HG02588 (cell line): Measurements from ENCODE around the gene MEF2A.
"Not testable (repeated sequence)": the region's sequence is repeated elsewhere in the genome, so short reads cannot be mapped to it uniquely, and the experiment has no call there.

Experiments
- ATAC-seq: cut with Tn5 transposase; IDR thresholded peaks from one replicate; pipeline ENCODE4 v1.9.1; 2021; ENCODE audit warnings: mild to moderate bottlenecking, moderate library complexity; ENCODE audit not compliant: unreplicated experiment

Gene MEF2A

DNA sequence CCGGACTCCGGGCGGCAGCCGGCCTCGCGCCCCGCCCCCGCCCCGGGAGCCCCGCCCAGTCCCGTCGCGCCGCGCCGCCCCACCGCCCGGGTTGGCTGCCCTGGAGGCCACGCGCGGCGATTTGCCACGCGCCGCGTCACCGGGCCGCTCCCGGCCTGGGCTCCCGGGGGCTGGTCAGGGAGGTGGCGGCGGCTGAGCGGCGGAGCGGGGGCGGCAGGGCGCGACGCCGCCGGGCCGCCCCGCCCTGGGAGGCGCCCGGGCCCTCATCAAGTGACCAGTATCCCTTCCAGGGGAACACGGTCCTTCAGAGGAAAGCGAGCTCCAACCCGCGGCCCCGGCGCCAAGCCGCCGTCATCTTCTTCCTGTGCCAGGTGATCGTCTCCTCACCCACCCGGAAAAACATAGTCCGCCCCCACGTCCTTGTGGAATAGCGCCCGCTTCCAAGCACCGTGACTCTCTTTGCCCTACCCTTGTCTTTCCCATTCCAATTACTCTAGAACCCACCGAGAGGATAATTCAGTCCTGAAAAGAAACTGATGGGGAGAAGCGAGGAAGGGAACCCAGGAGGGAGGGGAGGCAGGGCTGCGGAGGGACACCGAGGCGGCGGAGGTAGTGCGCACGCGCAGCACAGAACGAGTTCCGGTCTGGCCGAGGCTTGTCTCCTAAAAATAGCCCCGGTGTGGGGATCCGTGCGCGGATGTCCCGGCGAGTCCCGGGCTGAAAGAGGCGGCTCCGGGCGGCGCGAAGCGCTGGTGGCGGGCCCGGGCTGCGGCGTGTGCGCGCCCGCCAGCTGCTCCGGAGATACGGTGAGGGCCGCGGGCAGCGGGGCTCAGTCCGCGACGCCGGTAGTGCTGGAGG lies at the start of gene MEF2A:
Gene MEF2A, plus strand, starts transcription at position 686 of the 858 bp plus-strand sequence. CDS start 67,136 bp downstream, outside the sequence.
- ATAC-seq = peak; percentile 51

DNA sequence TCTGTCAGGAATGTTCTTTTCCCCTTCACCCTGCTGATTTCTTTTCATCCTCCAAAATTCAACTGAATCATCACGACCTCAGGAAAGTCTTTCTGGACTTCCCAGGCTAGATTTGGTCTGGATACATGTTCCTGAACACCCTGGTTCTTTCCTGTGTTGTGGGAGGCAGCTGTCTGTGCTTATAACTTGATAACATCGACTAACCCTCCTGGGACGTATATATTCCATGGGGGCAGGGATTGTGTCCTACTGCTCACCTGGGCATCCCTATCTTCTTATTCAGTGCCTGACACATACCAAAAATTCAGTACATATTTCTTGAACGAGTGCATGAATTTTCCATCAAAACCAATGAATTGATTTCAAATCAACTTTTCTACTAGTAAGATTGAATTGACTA lies 47.6 kb upstream of the MEF2A start:
- ATAC-seq = no peak

DNA sequence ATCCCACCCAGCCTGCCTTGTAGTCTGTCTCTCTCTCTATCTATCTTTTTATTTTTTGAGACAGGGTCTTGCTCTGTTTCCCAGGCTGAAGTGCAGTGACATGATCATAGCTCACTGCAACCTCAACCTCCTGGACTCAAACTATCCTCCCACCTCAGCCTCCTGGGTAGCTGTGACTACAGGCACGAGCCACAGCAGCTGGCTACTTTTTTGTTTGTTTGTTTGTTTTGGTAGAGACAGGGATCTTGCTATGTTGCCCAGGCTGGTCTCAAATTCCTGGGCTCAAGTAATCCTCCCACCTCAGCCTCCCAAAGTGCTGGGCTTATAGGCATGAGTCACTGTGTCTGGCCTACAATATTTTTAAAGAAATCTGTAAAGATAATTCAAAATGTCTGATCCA lies 46.4 kb upstream of the MEF2A start:
- ATAC-seq = not testable (repeated sequence)

DNA sequence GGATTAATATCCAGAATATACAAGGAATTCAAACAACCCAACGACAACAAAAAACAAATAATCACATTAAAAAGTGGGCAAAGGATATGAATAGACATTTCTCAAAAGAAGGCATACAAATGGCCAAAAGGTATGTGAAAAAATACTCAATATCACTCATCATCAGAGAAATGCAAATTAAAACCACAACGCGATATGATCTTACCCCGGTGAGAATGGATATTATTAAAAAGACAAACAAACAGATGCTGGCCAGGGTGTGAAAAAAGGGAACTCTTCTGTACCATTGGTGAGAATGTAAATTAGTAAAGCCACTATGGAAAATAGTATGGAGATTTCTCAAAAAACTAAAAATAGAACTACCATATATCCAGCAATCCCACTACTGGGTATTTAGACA lies 43.5 kb upstream of the MEF2A start:
- ATAC-seq = no peak

DNA sequence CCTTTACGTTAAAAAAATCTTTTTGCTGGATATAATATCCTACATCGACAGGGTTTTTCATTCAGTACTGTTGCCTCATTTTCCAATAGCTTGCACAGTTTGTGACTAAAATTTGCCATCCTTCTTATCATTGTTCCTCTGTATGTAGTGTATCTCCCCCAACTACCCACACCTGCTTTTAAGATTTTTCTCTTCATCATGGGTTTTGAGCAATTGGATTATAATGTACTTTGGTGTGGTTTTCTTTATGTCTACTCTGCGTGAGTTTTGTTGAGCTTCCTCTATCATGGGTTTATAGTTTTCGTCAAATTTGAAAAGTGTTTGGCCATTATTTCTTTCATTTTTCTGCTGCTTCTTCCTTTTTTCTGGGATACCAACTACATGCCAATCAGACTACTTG lies 39.6 kb upstream of the MEF2A start:
- ATAC-seq = no peak

DNA sequence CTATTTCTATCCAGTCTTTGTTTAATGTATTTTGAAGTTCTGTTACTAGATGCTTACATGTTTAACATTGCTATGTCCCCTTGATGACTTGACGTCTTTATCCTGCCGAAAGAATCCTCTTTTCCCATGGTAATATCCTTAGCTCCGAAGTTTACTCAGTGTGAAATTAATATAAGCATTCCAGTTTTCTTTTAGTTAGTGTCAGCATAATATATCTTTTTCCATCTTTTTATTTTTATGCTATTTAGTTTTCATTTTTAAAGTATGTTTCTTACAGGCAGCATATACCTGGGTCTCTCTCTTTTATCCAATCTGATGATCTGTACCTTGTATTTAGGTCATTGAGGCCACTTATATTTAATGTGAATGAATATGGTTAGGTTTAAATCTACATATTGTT lies 39.1 kb upstream of the MEF2A start:
- ATAC-seq = no peak

DNA sequence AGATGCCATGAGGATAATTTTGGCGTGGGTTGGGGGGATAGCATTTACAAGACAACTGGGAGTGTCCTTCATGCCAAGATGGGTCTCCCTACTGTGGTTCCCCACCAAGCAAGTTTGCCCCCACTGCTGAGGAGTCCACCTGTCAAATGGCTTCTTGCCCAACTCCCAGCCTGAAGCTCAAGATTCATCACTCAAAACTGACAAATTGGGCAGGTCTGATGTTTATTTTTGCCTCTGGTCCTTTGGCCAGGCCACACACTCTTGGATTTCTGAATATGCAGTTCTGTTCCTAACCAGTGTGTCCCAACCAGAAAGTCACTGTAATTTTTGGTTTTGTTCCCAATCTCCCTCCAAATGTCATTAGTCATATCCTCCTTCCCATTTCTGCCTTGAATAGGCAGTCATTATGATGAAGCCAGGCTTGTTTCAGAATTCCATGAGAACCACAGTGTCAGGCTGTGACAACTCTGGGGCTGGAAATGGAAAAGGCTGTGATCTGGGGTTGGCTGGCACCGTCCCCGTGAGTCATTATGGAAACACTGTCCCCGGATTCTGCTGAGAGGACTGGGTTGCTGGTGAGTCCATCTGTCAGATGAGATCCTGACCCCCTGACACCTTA lies 29.3 kb upstream of the MEF2A start:
- no peak for ATAC-seq

DNA sequence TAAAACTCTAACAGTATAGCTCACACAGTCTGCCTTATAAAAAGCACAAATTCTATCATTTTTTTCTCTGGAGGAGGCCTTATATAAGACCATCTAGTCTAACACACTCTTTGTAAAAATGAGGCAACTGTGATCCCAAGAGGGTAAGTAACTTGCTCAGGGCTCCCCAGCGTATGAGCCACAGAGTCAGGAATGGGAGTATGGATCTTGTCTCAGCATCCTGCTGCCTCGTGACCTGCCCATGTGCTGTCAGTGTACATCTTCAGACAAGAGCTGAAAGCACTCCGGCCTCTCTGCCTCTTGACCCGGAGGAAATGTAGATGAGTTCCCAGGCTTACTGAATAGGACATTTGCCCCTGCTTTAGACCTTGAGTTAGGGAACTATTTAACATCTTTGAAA lies 28.4 kb upstream of the MEF2A start:
- no peak for ATAC-seq

DNA sequence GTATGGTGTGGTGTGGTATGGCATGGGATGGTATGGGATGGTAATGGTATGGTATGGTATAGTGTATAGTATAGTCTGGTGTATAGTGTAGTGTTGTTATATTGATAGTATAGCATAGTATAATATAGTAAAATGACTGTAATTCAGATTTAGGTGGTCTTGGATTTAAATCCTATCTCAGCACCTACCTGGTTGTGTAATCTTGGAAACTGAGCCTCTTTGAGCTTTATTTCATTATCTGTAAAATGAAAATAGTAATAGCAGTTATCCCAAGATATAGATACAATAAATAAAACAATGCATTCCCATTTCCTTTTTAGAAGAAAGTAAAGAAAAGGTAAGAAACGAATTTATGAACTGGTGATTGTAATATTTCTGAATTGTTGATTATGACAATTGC lies 27.5 kb upstream of the MEF2A start:
- ATAC-seq = no peak

DNA sequence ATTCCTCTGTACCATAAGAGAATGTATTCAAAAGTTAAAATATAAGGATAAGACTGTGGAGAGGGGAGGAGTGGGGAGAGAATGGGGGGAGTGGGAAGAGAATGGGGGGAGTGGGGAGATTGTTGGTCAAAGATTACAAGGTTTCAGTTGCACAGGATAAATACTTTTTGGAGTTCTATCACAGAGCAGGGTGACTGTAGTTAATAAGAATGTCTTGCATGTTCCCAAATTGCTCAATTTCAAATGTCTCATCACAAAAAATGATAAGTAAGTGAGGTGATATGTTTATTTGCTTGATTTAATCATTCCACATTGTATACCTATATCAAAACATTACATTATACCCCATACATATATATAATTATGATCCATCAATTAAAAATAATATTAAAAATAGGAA lies 23.0 kb upstream of the MEF2A start:
- no peak for ATAC-seq

DNA sequence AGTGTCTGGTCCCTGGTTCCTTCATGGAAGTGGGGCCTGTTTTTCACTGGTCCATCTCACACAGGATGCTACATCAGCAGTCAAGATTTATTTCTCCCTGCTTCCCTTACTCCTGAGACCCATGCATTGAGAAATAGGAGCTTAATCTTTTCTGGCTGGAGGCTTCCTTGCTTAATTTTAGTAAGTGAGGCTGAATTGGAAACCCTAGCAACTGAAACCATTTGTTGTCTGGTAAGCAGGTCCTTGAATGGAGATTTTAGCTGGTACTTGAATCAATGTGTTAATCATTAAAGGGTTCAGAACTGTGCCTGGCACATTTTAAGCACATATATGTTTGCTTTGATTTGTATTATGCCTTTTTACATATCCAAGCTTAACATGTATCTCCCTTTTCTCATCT lies 20.2 kb upstream of the MEF2A start:
- ATAC-seq = no peak

DNA sequence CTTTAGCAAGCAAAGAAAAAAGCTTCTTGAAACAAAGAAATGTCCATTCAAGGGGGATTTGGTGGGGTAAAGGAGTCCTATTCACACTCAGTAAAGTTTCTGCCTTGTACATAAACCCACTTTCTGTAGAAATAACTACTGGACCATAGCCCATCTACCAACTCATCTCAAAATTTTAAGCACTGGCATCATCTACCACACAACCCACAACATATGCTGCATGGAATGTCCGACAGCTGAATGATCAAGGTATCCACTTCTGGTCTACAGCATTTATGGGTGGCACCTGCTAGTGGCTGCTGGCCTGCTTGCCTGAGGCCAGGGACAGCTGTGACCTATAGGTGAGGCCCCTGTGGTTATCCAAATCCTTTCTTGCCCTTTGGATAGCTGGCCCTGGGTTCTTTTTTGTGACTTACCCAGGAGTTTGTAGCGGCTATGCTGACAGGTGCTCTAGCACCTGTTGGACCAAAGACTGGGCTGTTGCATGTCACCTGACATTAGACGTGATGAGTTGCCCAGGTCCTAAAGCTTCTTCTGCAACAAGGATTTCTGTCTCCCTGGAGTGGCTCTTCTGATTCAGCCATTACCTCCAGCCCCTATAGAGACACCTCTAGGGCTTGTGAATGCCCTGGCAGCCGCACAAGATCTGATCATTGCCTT lies 19.2 kb upstream of the MEF2A start:
- ATAC-seq = no peak

DNA sequence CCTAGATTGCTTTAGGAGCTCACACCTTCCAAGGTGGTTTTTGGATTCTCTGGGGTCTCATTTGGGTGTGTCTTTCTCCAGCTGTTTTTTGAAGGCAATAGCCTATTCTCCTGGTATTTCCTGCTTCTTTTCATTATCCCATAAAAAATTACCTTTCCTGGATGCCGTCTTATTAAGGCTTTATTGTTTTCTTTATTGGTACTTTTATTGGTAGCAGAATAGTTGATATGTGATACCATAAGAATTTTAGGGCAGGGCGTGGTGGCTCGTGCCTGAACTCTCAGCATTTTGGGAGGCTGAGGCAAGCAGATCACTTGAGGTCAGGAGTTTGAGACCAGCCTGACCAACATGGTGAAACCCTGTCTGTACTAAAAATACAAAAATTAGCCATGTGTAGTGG lies 18.3 kb upstream of the MEF2A start:
- no peak for ATAC-seq

DNA sequence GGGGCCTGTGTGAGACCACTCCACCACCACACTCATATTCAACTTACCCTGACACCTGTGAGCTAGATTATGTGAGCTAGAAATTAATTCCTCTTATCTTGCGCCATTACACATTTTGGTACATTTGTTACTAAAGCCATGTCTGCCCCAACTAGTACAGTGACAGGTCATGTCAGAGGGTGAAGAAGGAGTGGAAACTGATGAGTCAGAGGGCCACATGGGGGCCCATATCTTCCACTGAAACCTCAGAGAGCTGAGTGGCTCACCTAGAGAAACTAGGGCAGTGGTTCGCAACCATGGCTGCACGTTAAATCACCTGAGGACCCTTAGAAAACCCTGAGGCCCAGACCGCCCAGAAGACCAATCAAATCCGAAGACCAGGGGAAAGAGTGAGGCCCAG lies 15.7 kb upstream of the MEF2A start:
- no peak for ATAC-seq

DNA sequence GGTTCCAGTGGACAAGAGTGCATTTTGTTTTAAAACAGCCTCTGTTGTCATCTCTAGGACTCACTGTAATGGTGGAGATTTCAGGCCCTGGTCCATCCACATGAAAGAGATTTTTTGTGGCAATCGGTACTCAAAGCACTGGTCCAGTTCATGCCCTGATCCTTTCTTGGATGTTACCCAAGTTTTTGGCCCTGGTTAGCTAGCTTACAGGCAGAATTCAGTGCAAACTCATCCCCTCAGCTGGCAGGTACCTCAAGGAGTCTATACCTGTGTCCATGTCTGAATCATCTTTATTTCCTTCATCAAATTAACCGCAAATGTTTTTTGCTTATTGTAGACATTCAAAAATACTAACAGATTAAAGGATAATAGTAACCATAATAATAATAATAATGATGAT lies 13.7 kb upstream of the MEF2A start:
- no peak for ATAC-seq

DNA sequence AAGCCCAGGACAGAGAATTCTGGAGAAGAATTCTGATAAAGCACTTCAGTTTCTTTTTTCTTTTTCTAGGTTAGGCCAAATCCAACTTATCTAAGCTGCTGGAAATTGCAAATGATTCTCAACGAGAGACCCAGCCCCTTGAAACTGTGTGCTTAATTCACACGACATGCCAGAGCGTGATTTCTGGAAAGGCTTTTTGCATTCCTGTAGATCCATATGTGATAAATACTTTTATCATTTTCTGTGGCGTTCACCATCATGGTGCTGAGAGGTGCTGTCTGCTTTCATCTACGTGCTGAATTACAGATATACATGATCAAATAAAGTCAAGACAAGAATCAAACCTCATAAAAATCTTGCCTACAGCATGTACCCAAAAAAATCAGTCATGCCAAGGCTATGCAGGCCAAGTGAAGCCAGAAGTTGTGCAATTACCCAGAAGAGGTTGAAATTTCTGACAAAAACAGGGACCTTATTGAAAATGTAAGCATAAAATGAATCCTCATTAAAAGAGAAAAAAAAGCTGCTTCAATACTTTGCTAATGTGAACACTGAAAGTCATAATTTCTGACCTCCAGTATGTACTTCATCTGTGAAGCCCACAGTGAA lies 10.8 kb upstream of the MEF2A start:
- no peak for ATAC-seq

DNA sequence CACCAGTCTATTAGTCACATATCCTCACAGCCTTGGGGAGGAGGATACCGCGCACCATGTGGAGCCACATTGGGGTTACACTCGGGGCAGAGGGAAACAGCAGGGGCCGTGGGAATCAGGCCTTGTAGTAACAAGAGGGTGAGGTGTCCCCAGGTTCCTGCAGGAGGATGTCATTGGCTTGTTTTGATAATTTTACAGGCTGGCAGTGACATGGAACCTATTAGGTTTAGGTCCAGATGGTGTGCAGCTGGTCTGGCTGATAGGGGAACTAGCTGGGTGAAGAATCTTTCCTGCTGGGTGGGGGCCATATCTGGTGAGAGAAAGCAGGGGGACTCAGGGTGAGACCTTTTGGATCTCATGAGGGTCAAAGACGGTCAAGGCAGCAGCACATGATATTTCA lies 9.8 kb upstream of the MEF2A start:
- no peak for ATAC-seq

DNA sequence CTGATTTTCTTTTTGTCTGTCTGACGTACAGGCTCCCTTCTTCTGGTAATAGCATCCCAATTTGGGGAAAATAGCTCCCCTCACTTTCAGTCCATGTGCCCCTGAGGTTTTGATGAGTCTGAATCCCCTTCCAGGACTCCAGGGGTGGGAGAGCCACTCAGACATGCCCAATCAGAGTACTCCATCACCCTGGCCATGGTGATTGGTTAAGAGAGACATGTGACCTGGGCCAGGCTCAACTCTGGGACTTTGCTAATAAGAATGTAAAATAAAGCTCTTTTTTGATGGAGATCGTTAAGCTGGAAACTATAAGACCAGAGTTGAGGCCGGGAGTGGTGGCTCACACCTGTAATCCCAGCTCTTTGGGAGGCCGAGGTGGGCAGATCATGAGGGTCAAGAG lies 9.2 kb upstream of the MEF2A start:
- ATAC-seq = no peak

DNA sequence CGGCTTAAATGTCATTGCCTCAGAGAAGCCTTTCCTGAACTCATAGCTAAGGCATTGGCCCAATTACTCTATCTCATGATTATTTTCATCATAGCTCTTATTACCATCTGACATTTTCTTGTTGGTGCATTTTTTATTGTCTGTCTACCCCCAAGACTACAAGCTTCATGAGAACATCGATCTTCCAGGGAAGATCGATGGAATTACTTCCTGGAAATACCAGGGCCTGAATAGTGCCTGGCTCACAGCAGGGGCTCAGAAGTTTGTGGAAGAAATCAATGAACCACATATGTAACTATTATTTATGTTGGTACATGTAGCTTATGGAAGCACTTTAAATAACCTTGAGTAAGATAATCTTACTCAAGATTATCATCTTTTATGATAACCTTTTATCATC lies 7.7 kb upstream of the MEF2A start:
- no peak for ATAC-seq

DNA sequence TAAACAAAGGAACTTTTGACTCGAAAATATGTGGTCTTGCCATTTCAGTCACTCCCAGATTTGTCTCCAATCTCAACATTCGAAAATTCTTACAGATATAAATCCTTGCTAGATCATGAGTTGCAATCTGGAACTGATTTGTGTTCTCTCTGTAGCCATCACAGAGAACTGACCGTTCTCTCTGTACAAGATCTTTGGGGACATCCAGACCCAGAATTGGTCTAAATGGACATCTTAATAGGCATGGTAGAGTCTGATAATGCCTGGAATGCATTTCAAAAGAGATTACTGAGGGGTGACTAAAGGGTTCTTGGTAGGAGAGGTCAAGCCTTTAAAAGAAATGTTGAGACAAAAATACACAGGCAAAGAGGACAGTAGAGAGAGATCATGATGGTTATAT lies 7.2 kb upstream of the MEF2A start:
- ATAC-seq = no peak

DNA sequence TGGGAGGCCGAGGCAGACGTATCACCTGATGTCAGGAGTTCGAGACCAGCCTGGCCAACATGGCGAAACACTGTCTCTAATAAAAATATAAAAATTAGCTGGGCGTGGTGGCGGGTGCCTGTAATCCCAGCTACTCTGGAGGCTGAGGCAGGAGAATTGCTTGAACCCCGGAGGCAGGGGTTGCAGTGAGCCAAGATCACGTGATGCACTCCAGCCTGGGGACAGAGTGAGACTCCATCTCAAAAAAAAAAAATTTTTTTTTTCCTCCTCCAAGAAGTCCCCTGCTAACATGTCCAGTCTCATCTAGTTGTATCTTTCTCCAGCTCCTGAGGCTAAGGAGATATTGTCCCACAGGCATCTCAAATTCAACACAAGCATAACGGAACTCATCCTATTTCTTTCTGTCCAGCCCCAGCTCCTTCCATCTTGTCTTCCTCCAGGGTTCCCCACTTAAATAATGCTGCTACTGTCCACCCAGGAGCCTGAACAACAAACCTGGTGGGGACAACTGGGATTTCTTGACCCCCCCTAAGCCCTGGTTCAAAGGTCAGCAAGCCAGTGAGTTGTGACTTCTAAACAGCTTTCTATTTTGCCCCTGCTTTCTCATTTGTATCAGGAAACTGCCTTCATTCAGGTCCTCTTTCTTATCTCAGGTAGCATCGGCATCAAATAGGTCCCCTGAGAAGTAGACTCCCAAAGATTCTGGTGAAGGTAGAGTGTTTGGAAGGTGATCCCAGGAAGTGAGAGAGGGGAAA lies 4.1 kb upstream of the MEF2A start:
- no peak for ATAC-seq
